Mucosa of descending colon (tissue), 3 donors: ENCODE results near the gene CCL5. TPM values are rescaled to one million over a fixed set of nuclear protein-coding genes. Genes with fewer than 3 reads are reported as not detected.

Experiments
- ATAC-seq: fragments of 200-7000 bp; cut with Tn5 transposase; one replicate; pipeline ENCODE4 v1.9.1; 2020; ENCODE audit warnings: mild to moderate bottlenecking, moderate library complexity
- DNase-seq, 3 donors: peaks; one replicate each; pipeline ENCODE4 v3.0.0-alpha.2; 2020
- H3K36me3 ChIP-seq: fragments of 200-600 bp; one replicate; pipeline ENCODE4 v1.8.0; 2021; ENCODE audit warnings: low read depth, mild to moderate bottlenecking
- H3K4me1 ChIP-seq: fragments of 200-600 bp; one replicate; pipeline ENCODE4 v1.8.0; 2021; ENCODE audit warnings: low read depth, mild to moderate bottlenecking
- H3K4me3 ChIP-seq: fragments of 200-600 bp; one replicate; pipeline ENCODE4 v1.8.0; 2021; ENCODE audit warnings: mild to moderate bottlenecking
- H3K9me3 ChIP-seq: fragments of 200-600 bp; one replicate; pipeline ENCODE4 v1.8.0; 2021; ENCODE audit warnings: mild to moderate bottlenecking
- intact Hi-C, 2 donors: fragments of 100-400 bp; cut with DNase I in 1 of 2; cut with micrococcal nuclease in 1 of 2; formaldehyde crosslinking; loops; one replicate each; pipeline versions ENCODE4 v1.11.0 to v1.11.1; 2022; cut with DNase I, micrococcal nuclease
- total RNA-seq, 3 donors: library from RNA; stranded (reverse); fragmentation: NEBNext Ultra II Directional in 2 of 3; extraction: Animal tissue kit (Norgen Biotek cat#: 25700) in 2 of 3; gene quantifications; one replicate each; pipeline versions ENCODE4 v1.2.1 to v1.2.4, GENCODE V29; 2021 to 2023
- TF ChIP-seq, protein P1 (sequence below): fragments of 200-600 bp; IDR thresholded peaks from one replicate; pipeline ENCODE4 v1.8.0; 2022; ENCODE audit warnings: antibody characterized with exemption, mild to moderate bottlenecking
- donor health status: DM: no; HTN: no; CAD: no; lungs with moderate emphysema.
- donor health status: DM: no; HTN: no; CAD: no.
- donor health status: DM: no; HTN: yes; CAD: no.

Gene CCL5
- total RNA-seq, 3 donors from 2014 or later = 8.4 to 20.6 (median 13.7) TPM

DNA sequence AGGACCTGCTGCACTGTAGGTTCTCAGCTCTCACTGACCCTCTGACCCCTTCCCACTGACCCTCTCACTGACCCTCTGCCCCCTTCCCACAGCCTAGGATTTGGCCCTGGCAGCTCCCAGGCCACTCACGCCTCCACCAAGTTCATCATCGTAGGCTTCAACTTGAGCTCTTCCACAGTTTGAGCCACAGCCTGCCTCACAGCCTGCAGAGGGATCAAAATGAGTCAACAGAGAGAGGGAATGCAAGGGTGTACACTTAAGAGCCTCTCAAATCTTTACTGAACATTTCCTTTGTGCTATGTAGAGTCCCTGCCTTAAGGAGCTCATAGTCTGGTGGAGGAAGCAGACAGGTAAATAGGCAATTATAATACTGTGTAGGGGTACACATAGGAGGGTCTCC is 23.6 kb downstream of the CCL5 start:
- no peak for DNase-seq
- H3K4me3 ChIP-seq = no peak overlapping the region
- ATAC-seq = no peak
- no peaks in the 10 kb centered on the region for H3K4me1 ChIP-seq
- intact Hi-C loops = no loop called here
- TF ChIP-seq, protein P1, sequence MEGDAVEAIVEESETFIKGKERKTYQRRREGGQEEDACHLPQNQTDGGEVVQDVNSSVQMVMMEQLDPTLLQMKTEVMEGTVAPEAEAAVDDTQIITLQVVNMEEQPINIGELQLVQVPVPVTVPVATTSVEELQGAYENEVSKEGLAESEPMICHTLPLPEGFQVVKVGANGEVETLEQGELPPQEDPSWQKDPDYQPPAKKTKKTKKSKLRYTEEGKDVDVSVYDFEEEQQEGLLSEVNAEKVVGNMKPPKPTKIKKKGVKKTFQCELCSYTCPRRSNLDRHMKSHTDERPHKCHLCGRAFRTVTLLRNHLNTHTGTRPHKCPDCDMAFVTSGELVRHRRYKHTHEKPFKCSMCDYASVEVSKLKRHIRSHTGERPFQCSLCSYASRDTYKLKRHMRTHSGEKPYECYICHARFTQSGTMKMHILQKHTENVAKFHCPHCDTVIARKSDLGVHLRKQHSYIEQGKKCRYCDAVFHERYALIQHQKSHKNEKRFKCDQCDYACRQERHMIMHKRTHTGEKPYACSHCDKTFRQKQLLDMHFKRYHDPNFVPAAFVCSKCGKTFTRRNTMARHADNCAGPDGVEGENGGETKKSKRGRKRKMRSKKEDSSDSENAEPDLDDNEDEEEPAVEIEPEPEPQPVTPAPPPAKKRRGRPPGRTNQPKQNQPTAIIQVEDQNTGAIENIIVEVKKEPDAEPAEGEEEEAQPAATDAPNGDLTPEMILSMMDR = no peak
- H3K9me3 ChIP-seq = no peaks in the 10 kb centered on the region
- no peaks in the 10 kb centered on the region for H3K36me3 ChIP-seq

DNA sequence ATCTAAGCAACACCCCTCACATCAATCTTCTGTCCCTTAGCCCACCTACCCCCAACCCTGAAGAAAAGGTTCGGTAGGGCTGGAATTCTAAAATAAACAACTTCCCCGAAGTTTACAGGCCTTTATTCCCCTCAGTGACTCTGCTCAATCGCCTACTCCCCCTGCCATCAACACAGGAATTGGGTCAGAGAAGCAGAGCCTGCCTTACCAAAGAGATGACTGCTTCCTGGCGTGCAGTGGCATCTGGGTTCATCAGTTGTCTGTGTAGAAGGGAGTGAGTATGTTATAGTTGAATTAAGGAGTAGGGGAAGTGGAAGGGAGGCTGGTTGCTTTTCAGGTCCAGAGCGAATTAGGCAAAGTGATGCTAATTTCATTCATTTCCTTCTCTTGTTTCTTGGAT is 24.2 kb downstream of the CCL5 start:
- Histone ChIP-seq H3K36me3 (no peaks in the 10 kb centered on the region), H3K4me3 (no peak overlapping the region), H3K9me3 (no peaks in the 10 kb centered on the region), H3K4me1 (no peaks in the 10 kb centered on the region)
- DNase-seq = no peak
- TF ChIP-seq, protein P1 = no peak
- ATAC-seq = no peak
- intact Hi-C loops = no loop called here

DNA sequence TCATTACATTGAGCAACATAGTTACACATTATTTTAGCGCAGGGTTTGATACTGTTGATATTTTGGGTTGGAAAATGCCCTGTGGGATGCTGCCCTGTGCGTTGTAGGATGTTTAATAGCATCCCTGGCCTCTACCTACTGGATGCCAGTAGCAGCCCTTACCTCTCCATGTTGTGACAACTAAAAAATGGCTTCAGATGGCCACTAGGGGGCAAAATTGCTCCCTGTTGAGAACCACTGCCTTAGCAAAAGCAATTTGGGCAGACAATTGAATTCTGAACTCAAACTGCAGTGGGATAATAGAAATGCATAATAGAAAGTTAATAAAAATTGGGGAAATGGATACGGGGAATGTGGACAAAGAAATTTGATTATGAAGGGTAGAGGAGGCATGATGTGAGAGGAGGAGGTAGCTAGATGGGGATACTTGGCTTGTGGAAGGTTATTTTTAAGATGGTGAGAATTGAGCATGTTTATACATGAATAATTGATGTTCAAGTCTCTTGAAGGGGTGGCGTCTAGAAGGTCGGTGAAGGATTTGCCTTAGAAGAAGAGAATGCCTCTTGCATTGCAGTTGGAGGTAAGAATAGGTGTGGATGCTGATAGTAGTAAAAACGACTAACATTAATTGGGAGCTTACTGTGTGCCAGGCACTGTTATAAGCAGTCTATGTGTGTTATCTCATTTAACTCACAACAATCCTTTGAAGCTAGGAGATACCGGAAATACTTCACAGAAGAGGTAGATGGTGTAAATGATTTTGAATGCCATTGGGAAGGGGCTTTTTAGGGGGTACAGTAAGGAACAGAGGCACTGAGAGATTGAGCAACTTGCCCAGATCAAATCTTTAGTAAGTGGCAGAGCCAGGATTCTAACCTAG is 30.5 kb downstream of the CCL5 start:
- Histone ChIP-seq H3K36me3 (peaks cover 8% of the 10 kb centered on the region), H3K4me1 (no peaks in the 10 kb centered on the region), H3K9me3 (no peaks in the 10 kb centered on the region), H3K4me3 (no peak overlapping the region)
- ATAC-seq (peak; percentile 82), DNase-seq (peak in 1 of 3 donors; percentile 64)
- intact Hi-C loops = no loop called here
- TF ChIP-seq, protein P1 = peak; percentile 54

DNA sequence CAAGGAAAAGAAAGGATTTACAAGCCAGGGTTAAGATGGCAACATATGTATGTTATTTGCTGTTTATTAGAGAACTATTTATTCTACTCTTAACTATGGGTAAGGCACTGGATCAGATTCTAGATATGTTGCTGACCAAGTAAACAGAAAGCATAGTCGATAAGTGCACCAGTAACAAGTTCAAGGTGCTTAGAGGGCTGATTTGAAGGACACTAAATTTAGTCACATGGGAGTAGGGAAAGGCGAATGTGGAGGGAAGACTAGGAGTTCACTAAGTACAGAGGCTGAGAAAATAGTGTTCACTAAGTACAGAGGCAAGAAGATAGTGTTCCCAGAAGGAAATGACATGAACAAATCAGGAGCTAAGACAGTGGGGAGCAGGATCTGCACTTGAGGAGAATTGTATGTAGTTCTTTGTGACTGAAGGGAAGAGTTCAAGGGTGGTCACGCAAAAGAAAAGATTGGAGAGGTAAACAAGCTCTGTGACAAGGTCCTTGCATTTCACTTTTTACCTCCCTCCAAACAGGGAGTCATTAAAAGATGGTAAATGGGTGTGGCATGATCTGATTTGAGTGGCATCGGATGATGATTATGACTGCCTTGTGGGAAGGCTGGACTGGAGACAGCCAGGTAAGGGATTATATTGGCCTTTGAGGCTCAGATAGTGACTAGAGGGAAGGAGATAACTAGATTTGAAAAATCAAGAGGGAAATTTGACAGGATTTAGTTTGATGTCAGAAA is 32.4 kb downstream of the CCL5 start:
- no peaks in the 10 kb centered on the region for H3K9me3 ChIP-seq
- DNase-seq = no peak
- intact Hi-C loops = no loop called here
- TF ChIP-seq, protein P1 = no peak
- no peak overlapping the region for H3K4me3 ChIP-seq
- H3K36me3 ChIP-seq = peaks cover 8% of the 10 kb centered on the region
- no peaks in the 10 kb centered on the region for H3K4me1 ChIP-seq
- no peak for ATAC-seq

DNA sequence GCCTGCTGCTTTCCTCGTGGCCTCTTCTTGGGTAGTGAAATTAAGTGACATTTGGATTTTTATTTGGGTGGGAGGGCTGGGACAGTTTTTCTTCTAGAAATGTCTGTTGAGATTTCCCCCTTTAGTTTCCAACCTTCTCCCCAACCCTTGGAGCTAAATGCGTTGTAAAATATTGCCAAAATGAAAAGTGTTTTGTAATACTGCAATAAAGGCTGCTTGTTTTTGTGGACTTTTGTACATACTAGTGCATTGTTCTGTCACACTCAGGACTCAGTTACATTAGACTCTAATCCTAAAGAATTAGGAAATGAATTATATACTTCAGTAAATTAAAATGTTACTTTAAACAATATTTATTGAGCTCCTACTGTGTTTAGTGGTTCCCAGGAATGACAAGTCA is 33.2 kb downstream of the CCL5 start:
- intact Hi-C loops = no loop called here
- TF ChIP-seq, protein P1 = no peak
- DNase-seq = no peak
- Histone ChIP-seq H3K4me1 (no peaks in the 10 kb centered on the region), H3K4me3 (no peak overlapping the region), H3K36me3 (peaks cover 8% of the 10 kb centered on the region), H3K9me3 (no peaks in the 10 kb centered on the region)
- ATAC-seq = no peak
